CMK (cell line): Measurements from ENCODE around the gene TSACC.
"Not testable (repeated sequence)": the region's sequence is repeated elsewhere in the genome, so short reads cannot be mapped to it uniquely, and the experiment has no call there.

Source experiments
- DNase-seq: peaks from one replicate; pipeline ENCODE4 v3.0.0-alpha.2; 2010; ENCODE audit warnings: low read depth

TSACC gene

DNA sequence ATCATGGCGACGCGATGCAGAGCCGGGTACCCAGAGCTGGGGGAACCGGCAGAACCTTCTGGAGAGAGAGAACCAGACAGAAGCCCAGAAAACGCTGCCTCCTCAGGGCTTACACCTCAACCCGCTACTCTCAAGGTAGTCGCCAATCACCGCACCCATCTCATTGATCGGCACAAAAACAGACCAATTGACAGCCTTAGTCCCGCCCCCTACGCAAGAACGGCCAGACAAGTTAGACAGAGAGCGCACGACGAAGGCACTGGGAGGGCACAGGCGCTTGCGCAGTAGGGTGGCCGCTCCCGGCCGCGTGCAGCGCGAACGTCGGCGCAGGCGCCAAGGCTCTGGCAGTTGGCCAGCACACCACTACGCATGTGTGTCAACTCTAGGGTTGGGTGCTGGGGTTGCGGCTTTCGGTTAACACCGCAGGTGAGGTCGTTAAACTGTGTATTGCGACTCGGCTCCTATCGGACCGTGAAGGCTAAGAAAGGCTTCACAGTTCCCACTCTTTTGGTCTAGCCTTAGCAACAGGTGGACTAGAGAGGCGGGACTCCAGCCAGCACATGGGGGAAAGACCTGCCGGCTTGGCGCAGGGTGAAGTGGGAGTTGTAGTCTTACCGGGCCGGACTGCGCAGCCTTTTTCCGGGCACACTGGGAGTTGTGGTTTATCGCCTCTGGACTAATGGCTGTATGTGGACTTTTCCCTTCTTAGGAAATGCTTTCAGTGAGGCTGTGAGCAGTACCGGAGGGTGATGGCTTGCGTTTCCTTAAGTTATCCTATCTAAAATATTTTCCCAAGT lies at the start of gene TSACC, which contains the start of gene CCT3:
Gene TSACC, plus strand, starts transcription at position 347 of the 797 bp plus-strand sequence. CDS start 1,232 bp downstream, outside the sequence.
Gene CCT3, minus strand, starts transcription at position 113 of the 797 bp plus-strand sequence. Its CDS starts 108 bp downstream, at position 5.
- DNase-seq: peak; percentile 100

GRCh38 chr1:156289857-156290256 lies 48.5 kb upstream of the TSACC start:
- DNase-seq: no peak

DNA sequence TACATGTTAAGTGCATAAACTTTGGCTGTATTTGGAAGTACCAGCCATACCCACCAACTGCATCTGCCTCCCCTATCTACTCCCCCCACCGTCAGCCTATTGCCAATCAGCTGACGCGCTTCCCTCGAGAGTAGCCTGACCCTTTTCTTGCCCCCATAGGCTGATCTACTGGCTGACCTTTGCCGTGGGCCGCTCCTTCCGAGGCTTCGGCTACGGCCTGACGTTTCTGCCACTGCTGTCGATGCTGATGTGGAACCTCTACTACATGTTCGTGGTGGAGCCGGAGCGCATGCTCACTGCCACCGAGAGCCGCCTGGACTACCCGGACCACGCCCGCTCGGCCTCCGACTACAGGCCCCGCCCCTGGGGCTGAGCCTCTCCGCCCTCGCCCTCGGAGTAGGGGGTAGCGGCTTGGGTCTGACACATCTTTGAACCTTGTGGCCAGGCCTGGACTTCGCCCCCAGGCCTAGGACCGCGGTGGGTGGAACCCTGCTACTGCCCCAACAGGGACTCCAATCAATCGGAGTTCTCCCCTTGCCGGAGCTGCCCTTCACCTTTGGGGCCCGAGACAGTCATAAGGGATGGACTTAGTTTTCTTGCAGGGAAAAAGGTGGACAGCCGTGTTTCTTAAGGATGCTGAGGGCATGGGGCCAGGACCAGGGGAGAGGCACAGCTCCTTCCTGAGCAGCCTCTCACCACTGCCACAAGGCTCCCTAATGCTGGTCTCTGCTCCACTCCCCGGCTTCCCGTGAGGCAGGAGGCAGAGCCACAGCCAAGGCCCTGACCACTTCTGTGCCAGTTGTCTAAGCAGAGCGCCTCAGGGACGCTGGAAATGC lies 46.9 kb upstream of the TSACC start:
- DNase-seq: no peak

GRCh38 chr1:156293098-156293434 lies 45.3 kb upstream of the TSACC start:
- DNase-seq: no peak

DNA sequence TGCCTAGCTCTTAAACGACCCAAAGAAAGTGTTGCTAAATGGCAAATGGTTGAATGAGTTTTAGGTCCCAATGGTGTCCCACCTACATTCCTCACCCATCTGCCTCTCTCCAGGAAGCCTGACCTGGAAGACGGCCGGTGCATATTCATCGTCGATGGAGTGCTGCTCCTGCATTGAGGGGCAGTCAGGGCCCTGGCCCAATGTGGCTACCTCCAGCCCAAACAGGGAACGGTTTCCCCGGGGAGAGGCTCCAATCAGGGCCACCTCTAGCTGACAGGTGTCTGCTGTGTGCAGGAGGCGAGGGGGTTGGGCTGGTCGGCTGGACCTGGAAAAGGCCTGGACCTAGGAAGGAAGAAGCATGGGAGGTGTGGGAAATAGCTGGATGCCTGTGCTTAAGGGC lies 44.4 kb upstream of the TSACC start:
- no peak for DNase-seq

GRCh38 chr1:156295391-156295947 lies 42.9 kb upstream of the TSACC start, which contains the start of gene GLMP:
Gene GLMP (minus strand): TSS chr1:156295679. CDS start chr1:156295645, 34 bp downstream.
- no peak for DNase-seq

- DNase-seq: no peak
Observed at GRCh38 chr1:156298852-156299357, 39.4 kb upstream of the TSACC start, which contains the start of gene VHLL. Gene VHLL (minus strand): TSS chr1:156299307. CDS start chr1:156299189, 118 bp downstream.

GRCh38 chr1:156303241-156303640 lies 35.1 kb upstream of the TSACC start:
- DNase-seq: no peak

GRCh38 chr1:156305215-156305614 lies 33.1 kb upstream of the TSACC start:
- no peak for DNase-seq

DNA sequence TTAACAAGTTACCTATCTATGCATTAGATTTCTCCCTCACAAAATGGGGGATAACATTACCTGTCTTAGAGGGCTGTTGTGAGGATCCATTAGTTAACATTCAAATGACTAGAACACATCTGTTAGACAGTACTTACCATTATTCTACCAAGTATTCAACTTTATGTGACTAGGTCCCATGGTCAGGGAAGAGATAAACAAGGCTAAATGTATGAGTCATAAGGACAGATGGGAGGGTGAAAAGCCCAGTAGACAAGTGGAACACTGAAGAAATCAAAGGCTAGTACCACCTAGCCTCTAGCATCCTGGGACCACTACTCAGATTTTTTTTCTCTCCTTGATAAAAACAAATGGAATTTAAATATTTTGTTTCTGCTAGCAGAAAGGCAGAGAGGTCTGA lies 30.2 kb upstream of the TSACC start:
- no peak for DNase-seq

DNA sequence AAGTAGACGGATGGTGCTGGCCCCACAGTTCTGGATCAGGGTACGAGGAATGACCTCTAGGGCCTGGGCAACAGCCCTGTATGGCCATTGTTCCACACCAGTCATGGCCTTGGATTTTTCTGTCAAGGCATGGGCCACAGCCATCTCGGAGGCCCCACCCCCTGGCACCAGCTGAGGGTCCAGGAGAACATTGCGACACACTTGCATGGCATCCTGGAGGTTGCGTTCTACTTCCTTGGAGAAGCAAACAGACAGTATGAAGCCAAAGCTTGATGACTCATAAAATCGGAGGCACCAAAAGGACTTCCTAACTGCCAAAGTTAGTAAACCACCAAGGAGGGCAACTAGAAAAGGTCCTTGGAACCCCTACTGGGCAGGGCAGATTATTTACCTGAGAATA lies 27.4 kb upstream of the TSACC start:
- DNase-seq: no peak

GRCh38 chr1:156316909-156317308 lies 21.4 kb upstream of the TSACC start:
- no peak for DNase-seq

GRCh38 chr1:156319664-156320063 lies 18.7 kb upstream of the TSACC start:
- DNase-seq: no peak

- DNase-seq: no peak
Observed at GRCh38 chr1:156320560-156320959, 17.8 kb upstream of the TSACC start.

GRCh38 chr1:156323179-156323578 lies 15.1 kb upstream of the TSACC start:
- DNase-seq: not testable (repeated sequence)

GRCh38 chr1:156336242-156336641 lies 2.1 kb upstream of the TSACC start:
- DNase-seq: peak; percentile 22

DNA sequence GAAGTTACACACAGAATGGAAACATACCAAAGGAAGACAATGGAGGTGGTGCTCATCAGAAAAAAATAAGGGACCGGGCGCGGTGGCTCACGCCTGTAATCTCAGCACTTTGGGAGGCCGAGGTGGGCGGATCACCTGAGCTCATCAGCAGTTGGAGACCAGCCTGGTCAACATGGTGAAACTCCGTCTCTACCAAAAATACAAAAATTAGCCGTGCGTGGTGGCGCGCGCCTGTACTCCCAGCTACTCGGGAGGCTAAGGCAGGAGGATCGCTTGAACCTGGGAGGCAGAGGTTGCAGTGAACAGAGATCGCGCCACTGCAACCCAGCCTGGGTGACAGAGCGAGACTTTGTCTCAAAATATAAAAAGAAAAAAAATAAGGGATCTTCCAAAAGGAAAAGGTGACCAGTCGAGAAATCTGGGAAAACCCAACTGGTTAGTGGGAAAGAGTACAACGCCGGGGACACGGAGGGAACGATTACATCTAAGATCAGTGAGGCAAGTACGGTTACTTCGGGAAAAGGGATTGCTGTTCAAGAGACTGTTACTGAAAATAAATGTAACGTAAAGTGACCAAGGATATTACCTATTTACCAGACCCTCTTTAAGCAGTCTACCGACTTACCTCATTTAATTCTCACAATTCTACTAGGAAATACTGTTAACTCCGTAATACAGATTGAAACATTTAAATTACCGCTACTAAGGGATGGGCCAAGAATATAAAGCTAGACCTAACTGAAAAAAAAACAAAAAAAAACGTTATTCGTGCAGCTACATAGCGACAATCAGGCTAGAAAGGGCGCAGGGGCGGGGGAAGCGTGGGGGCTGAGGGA lies 1.1 kb upstream of the TSACC start:
- DNase-seq: no peak

DNA sequence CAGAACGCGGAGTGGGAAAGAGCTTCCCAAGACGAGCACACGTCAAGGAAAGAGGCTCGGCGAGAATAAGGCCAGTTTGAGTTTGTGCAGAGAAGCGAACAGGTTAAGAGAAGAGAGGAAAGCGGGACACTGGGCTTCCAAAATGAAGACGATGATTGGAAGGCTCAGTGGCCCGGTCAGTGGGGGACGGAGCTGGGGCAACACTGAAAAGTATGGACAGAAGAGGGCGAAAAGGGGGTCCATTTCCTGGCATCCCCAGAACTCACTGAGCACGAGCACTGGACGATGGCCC lies 492 bp upstream of the TSACC start:
- no peak for DNase-seq

- DNase-seq: no peak
Observed at GRCh38 chr1:156342166-156342955, 4.0 kb downstream of the TSACC start.

GRCh38 chr1:156344409-156344808 lies 6.1 kb downstream of the TSACC start:
- DNase-seq: no peak

GRCh38 chr1:156346035-156346434 lies 7.7 kb downstream of the TSACC start:
- DNase-seq: not testable (repeated sequence)
